GM12872 (cell line): Measurements from ENCODE around the gene DYNC2H1.

Experiments
- CTCF ChIP-seq: IDR thresholded peaks from 3 replicates; pipeline ENCODE4 v1.5.1; 2011; ENCODE audit warnings: low read depth, mild to moderate bottlenecking, low read length, moderate library complexity; ENCODE audit not compliant: insufficient read depth

DYNC2H1 gene

GRCh38 chr11:103398829-103399228, 289.6 kb downstream of the DYNC2H1 start:
- TF ChIP-seq CTCF, result no peak

- no peak for TF ChIP-seq CTCF
These were observed 297.1 kb downstream of the DYNC2H1 start for GRCh38 chr11:103406357-103406756.

- TF ChIP-seq CTCF, result no peak
These were observed 298.4 kb downstream of the DYNC2H1 start for GRCh38 chr11:103407641-103408040.

GRCh38 chr11:103413266-103413888, 304.2 kb downstream of the DYNC2H1 start:
- TF ChIP-seq CTCF, result no peak

GRCh38 chr11:103418014-103418413, 308.8 kb downstream of the DYNC2H1 start:
- TF ChIP-seq CTCF, result no peak

- TF ChIP-seq CTCF, result no peak
These were observed 311.4 kb downstream of the DYNC2H1 start for GRCh38 chr11:103420593-103420992.

GRCh38 chr11:103433386-103434072, 324.3 kb downstream of the DYNC2H1 start:
- no peak for TF ChIP-seq CTCF
